Tibial artery (tissue), 4 donors: ENCODE measurements around the gene CFAP58.

Source experiments
- DNase-seq, 2 donors: peaks; one replicate each; pipeline ENCODE4 v3.0.0-alpha.2; 2019
- H3K27ac ChIP-seq, 2 donors: fragments of 200-600 bp; sonication (generic) in 1 of 2; 1 replicate in 1 of 2; 2 replicates in 1 of 2; pipeline ENCODE4 v1.5.1; 2018 to 2019; ENCODE audit warnings: mild to moderate bottlenecking in 1 of 2
- H3K27me3 ChIP-seq, 2 donors: fragments of 200-600 bp; sonication (generic) in 1 of 2; one replicate each; pipeline versions ENCODE4 v1.5.1 to v1.6.0; 2016 to 2019
- H3K36me3 ChIP-seq, 3 donors: fragments of 200-600 bp; sonication (generic) in 2 of 3; one replicate each; pipeline ENCODE4 v1.5.1; 2016 to 2019; ENCODE audit warnings: mild to moderate bottlenecking in 2 of 3
- H3K4me1 ChIP-seq, 4 donors: fragments of 200-600 bp; sonication (generic) in 2 of 4; 1 replicate in 3 of 4; 2 replicates in 1 of 4; pipeline ENCODE4 v1.5.1; 2016 to 2019
- H3K4me3 ChIP-seq, 2 donors: fragments of 200-600 bp; sonication (generic) in 1 of 2; 1 replicate in 1 of 2; 2 replicates in 1 of 2; pipeline ENCODE4 v1.5.1; 2018 to 2019; ENCODE audit warnings: mild to moderate bottlenecking in 2 of 2
- H3K9me3 ChIP-seq, 3 donors: fragments of 200-600 bp; sonication (generic) in 1 of 3; one replicate each; pipeline ENCODE4 v1.5.1; 2016 to 2019
- CTCF ChIP-seq, 2 experiments: fragments of 200-600 bp in 1 of 2; fragments of 450-650 bp in 1 of 2; IDR thresholded peaks; one replicate each; pipeline ENCODE4 v1.5.1; 2017 to 2019; ENCODE audit warnings: antibody characterized with exemption in 2 of 2, mild to moderate bottlenecking in 1 of 2, moderate library complexity in 1 of 2
- intact Hi-C: fragments of 100-400 bp; cut with DNase I; formaldehyde crosslinking; loops from one replicate; pipeline ENCODE4 v1.15.0; 2023; ENCODE audit warnings: low total_unique reads

The CFAP58 gene

GRCh38 chr10:104498347-104499081, 144.9 kb downstream of the CFAP58 start:
- Histone ChIP-seq H3K27me3 (no peaks in the 10 kb centered on the region), H3K4me1 (peaks cover 0 to under 1% (median 0%) of the 10 kb centered on the region in 4 donors), H3K9me3 (no peaks in the 10 kb centered on the region), H3K4me3 (no peak overlapping the region), H3K36me3 (no peaks in the 10 kb centered on the region), H3K27ac (no peak overlapping the region)
- intact Hi-C loops = no loop called here
- DNase-seq = no peak
- no peak for TF ChIP-seq CTCF (IDR thresholded peaks at IDR 0.05)

- Histone ChIP-seq H3K4me1 (no peaks in the 10 kb centered on the region), H3K36me3 (no peaks in the 10 kb centered on the region), H3K4me3 (no peak overlapping the region), H3K27ac (no peak overlapping the region), H3K9me3 (no peaks in the 10 kb centered on the region), H3K27me3 (no peaks in the 10 kb centered on the region)
- no peak for DNase-seq
- TF ChIP-seq CTCF (IDR thresholded peaks at IDR 0.05) = no peak
- intact Hi-C loops = no loop called here
Observed at GRCh38 chr10:104501449-104501848, 147.8 kb downstream of the CFAP58 start.

- H3K36me3 ChIP-seq = no peaks in the 10 kb centered on the region
- no peak for TF ChIP-seq CTCF (IDR thresholded peaks at IDR 0.05)
- intact Hi-C loops = no loop called here
- H3K4me3 ChIP-seq = no peak overlapping the region
- H3K9me3 ChIP-seq = no peaks in the 10 kb centered on the region
- H3K27me3 ChIP-seq = no peaks in the 10 kb centered on the region
- no peaks in the 10 kb centered on the region for H3K4me1 ChIP-seq
- no peak for DNase-seq
- no peak overlapping the region for H3K27ac ChIP-seq
Observed at GRCh38 chr10:104501864-104502579, 148.4 kb downstream of the CFAP58 start.

GRCh38 chr10:104502907-104503306, 149.3 kb downstream of the CFAP58 start:
- TF ChIP-seq CTCF (IDR thresholded peaks at IDR 0.05) = no peak
- no peaks in the 10 kb centered on the region for H3K4me1 ChIP-seq
- no peak for DNase-seq
- no peak overlapping the region for H3K27ac ChIP-seq
- H3K4me3 ChIP-seq = no peak overlapping the region
- H3K36me3 ChIP-seq = no peaks in the 10 kb centered on the region
- intact Hi-C loops = no loop called here
- H3K27me3 ChIP-seq = no peaks in the 10 kb centered on the region
- no peaks in the 10 kb centered on the region for H3K9me3 ChIP-seq
